ENCODE measurements around the gene GPR22.

GPR22 gene, protein sequence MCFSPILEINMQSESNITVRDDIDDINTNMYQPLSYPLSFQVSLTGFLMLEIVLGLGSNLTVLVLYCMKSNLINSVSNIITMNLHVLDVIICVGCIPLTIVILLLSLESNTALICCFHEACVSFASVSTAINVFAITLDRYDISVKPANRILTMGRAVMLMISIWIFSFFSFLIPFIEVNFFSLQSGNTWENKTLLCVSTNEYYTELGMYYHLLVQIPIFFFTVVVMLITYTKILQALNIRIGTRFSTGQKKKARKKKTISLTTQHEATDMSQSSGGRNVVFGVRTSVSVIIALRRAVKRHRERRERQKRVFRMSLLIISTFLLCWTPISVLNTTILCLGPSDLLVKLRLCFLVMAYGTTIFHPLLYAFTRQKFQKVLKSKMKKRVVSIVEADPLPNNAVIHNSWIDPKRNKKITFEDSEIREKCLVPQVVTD

DNA sequence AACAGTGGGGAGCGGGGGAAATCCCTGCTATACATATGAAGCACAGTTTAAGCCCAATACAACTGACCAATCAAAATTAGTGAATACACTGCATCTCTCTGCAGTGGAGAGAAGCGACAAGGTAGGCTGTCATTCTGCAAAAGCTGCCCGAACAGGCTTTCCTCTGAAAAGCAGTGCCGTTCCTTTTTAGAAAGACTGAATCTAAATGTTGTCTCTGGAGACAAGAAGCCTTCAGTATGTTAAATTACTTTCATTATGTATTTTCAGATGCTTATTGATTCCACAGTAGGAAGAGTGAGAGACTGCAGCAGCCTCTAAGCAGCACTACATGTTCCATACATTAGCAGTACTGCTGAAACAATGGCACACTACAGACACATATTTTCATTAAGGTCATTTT is at the start of gene GPR22:
Gene GPR22 (plus strand): TSS at position 129 of the 400 bp plus-strand sequence. CDS start 4,004 bp downstream, outside the sequence.
- DNase-seq (ENCODE audit: low spot score): no peak

DNA sequence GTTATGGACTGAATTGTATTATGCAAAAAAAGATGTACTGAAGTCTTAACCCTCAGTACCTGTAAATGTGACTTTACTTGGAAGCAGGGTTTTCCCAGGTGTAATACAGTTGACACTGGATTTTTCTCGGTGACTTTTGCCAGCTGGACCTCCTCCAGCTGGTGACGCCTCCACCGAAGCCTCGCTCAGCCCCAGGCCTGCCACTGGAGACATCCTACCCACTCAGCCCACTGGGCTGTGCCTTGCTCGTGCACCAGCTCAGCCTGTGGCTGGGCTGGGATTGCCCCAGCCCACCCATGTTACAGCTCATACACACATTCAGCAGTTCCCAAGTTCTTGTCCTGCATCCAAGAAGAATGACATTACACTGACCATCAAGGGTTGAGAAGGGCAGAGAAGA is 42.4 kb upstream of the GPR22 start:
- no peak for DNase-seq (ENCODE audit: low spot score)

DNA sequence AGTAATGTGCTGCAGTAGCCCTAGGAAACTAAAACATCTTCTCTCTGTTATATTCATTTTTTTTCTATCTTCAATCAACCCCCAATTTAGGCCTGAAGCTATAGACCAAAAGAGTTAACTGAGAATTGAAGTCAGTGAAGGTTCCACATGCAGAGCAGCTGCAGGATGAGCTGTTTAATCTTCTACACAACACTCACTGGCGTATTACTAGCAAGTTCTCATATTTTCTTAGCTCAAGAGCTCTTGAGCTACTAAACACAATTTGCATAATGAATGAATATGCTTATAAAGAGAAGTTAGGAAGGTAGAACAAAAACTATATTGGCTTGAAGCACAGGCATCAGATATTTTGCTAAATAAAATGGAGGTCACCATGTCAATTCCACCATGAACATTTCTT is 41.2 kb upstream of the GPR22 start:
- no peak for DNase-seq (ENCODE audit: low spot score)

DNA sequence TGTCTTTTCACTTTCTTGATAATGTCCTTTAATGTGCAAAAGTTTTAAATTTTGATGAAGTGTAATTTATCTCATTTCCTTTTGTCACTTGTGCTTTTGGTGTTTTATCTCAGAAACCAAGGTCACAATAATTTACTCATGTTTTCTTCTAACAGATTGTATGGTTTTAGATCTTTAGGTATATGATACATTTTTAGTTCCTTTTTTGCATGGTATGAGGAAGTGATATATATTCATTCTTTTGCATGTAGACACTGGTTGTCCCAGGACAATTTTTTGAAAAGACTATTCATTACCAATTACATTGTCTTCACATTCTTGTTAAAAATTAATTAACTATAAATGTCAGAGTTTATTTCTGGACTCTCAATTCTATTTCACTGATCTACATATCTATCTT is 39.8 kb upstream of the GPR22 start:
- DNase-seq (ENCODE audit: low spot score): no peak

DNA sequence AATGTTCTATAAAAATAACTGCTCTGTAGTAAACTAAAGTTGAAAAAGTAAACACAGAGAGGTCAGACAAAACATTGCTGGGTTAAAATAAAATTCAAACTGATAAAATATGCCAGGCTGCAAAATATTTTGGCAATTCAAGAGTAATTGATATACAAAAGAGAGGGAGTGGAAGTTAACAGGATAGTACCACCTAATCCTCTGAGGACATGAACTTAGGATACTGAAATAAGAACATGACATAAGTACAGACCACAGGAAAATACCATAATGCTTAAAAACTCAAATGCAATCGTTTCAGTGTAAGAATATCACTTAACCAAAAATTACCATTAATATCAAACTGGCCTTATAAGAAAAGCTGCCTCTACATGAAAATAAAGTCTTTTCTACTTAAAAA is 37.6 kb upstream of the GPR22 start:
- DNase-seq (ENCODE audit: low spot score): no peak

DNA sequence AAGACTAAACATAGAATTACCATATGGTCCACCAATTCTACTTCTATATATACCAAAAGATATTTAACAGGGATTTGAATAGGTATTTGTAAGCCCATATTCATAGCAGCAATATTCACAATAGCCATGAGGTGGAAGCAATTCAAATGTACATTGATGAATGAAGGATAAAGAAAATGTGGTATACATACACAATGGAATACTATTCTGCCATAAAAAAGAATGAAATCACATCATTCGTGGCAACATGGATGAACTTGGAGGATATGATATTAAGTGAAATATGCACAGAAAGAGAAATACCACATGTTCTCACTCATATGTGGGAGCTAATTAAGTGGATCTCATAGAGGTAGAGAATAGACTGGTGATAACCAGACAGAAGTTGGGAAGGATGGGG is 34.1 kb upstream of the GPR22 start:
- no peak for DNase-seq (ENCODE audit: low spot score)

DNA sequence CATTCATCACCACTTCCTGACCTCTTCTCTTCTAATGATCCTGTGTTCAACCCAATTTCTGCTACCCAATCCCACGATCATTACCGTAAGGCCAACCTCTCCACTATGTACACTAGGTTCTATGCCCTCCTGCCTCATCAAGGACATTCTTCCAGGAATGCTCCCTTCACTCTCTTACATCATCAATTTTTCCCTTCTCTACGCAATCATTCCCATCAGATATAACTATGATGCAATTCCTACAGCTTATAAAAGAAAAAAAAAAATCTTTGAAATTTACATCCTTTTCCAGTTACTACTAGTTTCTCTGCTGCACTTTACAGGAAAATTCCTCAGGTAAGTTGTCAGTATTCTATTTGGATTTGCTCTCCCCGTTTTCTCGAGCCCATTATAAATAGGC is 30.8 kb upstream of the GPR22 start:
- no peak for DNase-seq (ENCODE audit: low spot score)

DNA sequence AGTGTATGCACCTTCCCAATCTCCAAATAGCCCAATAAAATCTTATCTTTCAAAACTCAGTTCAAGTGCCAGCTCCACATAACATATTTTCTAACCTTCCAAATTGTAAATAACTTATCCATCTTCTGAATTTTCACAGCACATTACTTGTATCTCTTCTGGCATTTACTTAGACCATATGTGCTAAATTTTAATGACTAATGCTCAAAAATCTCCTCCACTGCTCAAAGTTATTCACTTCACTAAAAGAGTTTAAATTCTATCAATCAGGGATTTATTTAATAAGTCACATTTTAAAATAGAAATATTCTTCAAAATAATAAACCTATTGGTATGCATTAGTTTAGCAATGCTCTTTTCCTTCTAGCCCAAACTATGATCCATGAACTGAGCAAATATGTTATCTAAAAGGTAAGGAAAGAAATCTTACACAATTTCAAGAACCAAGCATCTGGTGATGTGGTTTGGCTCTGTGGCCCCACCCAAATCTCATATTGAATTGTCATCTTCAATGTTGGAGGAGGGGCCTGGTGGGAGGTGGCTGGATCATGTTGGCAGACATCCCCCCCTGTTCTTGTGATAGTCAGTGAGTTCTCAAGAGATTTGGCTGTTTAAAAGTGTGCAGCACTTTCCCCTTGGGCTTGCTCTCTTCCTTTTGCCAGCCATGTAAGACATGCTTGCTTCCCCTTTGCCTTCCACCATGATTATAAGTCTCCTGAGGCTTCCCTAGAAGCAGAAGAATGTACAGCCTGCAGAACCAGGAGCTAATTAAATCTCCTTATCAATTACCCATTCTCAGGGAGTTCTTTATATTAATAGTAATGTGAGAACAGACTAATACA is 28.1 kb upstream of the GPR22 start:
- peak; percentile 42 for DNase-seq (ENCODE audit: low spot score)

DNA sequence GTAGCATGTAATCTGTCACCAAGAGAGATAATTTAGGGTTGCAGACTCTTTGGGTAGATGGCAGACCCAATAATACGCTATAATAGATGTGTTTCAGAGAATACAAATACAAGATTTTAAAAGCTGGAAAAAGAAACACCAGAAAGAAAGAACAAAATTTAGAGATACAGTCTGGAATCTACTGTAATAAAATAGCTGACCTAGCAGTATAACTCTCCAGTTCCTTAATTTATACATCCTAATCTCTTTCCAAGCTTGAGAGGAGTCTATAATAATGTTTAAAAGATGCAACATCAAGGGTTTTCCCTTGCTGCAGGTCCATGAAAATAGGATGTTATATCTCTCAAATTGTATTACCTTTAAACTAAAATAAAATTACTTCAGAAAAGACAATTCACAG is 27.2 kb upstream of the GPR22 start:
- DNase-seq (ENCODE audit: low spot score): no peak

DNA sequence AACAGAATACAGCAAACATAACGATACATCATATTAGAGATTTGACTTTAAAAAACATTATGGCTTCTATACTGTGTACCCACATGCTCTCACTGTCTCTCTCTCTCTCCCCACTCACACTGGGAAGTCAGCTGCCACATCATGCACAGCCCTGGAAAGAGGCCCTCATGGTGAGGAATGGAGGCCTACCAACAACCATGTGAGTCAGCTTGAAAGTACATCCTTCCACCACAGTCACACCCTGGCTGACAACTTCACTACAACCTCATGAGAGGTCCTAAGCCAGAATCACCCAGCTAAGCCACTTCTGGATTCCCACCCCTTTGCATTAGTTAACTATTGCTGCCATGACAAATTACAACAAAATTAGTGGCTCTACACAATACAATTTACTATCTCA is 23.3 kb upstream of the GPR22 start:
- DNase-seq (ENCODE audit: low spot score): peak; percentile 65

DNA sequence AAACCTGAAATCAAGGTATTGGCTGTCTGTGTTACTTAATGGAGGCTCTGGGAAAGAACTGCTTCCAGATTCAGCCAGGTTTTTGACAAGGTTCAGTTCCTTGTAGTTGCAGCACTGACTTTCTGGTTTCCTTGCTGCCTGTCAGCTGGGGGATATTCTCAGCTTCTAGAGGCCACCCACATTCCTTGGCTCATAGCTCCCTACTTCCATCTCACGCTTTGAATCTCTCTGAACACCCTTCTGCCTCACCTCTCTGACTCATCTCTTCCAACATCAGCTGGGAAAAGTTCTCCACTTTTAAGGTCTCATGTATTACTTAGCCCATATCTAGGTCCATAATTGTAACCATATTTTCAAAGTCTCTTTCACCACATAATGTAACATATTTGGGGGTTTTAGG is 22.9 kb upstream of the GPR22 start:
- no peak for DNase-seq (ENCODE audit: low spot score)

DNA sequence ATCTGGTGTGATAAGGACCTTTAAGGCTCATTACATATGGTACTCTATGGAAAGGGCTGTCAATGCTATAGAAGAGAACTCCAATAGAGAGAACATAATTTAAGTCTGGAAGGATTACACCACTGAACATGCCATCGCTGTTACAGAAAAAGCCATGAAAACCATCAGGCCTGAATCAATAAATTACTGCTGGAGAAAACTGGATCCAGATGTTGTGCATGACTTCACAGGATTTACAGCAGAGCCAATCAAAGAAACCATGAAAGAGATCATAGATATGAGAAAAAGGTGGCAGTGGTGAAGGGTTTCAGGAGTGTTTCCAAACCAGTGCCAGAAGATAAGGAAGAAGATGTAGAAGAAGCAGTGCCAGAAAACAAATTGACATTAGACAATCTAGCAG is 18.9 kb upstream of the GPR22 start:
- DNase-seq (ENCODE audit: low spot score): no peak

DNA sequence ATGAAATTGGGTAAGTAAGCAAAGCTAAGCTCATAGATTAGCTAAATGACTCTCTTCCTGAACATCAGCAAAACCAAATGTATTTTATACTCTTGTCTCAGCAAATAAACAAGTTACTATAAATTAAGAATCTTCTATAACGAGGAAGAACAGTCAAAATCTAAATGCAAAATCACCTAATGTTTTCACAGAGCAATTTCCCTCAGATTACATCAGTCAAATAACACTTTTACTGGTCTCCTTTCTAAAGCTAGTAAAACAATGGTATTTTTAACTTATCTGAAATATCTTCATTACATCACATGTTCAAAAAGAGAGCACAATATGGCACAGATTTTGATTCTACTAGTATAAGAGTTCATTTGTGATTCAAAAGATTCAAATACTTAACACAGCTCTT is 16.5 kb upstream of the GPR22 start:
- DNase-seq (ENCODE audit: low spot score): no peak

DNA sequence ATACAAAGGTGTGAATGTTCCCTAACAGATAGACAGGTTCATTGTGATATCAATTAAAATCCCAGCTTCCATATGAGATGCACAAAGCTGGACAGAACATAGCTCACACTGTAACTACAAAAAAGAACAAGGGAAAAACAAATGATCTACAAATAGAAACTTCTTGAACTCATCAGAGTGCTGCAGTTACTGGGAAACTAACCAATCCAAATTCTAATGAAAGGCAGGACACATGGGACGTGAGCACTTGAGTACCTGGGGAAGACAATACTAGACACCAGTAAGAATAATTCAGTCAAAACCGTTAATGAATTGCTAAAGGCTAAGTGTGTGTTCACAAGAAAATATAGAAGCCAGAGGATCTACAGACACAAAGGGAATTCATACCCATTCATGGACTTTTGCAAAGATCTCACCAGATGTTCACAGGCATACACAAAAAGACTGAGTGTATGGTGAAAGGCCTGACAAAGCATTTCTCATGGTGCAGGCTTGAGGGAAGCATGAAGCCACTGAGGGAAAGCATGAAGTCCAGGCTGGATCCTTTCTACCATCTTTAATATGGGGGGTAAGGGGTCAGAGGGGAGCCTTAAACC is 7.8 kb upstream of the GPR22 start:
- DNase-seq (ENCODE audit: low spot score): no peak

DNA sequence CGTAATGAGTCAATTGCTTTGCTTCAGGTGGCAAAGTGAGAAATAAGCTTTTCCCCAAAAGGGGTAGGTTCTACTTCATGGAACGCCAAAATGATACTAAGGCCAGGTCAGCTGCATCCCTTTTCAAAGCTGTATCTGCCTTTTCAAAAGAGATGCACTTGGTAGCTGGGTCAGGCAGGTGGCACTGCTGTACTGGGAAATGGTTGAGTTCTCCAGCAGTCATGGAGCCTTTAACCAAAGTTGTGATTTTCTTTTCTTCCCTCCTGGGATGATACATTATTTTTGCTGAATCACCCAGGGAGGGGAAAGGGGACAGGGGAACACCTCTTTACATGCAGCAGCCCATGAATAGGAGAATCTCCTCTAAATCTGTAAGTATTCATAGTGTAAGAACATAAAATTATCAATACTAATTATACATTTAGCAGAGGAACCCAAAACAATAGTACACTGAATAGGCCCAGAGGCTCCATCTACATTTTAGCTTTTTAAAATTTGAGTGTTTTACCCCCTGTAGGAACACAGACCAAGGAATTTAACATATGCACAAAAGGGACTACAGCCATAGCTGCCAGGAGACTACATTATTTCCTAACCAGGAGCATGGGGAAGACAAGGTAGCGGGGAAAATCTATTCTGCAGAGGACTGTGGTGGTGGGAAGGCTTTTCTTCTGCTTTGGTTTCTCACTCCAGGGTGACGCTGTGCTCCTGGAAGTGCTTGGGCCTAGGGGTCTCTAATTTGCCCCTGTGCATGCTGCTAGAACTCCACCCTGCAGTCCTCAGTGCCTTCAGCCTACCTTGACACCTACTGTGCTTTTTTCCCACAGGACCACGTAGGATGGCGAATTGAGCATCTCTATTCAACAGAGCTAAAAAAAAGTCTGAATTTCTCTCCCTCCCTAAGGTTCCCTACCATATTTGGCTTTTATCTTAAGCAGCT is 6.4 kb upstream of the GPR22 start:
- DNase-seq (ENCODE audit: low spot score): peak; percentile 77

DNA sequence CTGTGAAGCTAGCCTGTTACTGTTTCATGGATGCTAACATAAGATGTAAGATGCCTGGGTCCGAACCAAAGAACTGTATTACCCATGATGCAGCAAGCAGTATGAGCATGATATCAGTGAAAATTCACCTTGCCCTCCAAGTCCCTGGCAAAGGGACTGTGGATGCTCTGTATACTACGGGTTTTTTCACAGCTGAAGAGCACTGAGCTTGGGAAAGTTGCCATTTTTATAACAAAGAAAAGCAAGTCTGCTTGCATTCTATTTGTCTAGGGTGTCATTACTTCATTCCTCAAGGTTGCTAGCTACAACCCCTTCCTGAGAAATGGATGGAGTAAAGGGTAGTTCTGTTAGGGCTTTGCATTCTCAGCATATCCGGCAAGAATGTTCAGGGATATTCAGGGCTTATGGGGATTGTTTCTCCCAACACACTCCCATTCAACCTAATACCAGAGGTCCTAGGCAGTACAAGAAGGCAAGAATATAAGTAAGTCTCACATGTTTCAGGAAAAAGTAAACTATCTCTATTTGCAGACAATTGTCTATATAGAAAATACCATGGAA is 5.1 kb upstream of the GPR22 start:
- DNase-seq (ENCODE audit: low spot score): no peak

DNA sequence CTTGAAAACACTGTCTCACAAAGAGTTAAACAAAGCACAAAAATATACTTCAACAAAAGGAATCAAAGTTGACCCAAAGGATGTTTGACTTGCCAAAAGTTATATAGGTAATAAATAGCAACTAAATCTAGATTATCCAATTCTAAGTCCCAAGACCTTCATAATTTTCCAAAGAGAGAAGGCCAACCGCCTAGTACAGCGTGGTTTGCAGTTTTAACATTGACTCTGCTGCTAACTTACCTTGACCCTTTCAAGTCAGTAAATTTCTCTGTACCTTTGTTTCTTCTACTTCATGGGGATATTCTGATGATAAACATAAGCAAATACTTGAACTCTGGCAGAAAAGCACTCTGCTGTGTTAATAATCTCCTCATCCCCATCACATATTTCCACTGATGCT is 1.9 kb upstream of the GPR22 start:
- DNase-seq (ENCODE audit: low spot score): no peak

DNA sequence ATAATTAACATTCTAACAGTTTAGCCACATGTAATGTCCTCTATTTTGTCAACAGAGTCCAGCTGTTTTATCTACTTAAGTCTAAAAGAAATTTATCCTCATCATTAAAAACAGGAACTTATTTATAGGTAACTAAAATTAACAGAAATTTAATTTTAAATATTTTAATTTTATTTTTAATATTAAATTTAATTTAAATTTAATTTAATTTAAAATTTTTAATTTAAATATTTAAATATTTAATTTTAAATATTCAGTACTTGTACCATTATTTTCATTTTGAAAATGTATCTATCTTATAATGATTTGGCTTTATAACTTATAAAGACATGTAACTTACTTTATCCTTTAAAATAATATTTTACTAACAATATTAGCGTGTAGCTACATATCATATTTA is 1.0 kb upstream of the GPR22 start:
- no peak for DNase-seq (ENCODE audit: low spot score)

DNA sequence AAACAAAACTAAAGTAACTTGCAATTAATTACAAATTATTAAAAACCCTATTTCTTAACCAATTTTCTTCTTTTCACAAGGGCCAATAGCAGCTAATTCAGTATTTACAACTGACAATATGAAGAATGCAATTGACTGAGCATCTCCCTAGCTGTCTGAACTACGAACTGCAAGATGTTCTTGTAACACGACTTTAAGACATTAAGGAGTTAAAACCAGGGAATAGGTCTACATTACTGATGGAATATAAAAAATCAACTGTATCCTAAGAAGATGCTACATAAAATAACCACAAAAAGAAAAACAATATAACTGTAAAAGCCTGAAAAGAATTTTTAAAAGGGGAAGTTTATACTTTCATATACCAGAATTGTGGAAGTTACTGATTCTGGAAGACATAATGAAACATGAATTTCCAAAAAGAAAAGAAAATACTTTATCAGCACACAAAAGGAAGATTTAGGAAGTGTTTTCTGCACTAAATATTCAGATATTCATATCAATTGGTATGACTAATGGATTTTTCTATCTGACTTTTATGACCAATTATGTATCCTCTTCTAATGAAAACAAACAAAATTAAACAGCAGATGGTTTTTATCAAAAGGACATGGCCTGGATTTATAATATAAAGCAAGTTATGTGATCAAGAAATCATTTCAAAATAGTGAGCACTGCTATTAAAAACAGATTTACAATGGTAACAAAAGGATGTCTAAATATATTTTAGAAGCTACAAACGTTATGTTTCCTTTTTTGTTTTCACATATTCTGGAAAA is 1.6 kb downstream of the GPR22 start:
- DNase-seq (ENCODE audit: low spot score): no peak

DNA sequence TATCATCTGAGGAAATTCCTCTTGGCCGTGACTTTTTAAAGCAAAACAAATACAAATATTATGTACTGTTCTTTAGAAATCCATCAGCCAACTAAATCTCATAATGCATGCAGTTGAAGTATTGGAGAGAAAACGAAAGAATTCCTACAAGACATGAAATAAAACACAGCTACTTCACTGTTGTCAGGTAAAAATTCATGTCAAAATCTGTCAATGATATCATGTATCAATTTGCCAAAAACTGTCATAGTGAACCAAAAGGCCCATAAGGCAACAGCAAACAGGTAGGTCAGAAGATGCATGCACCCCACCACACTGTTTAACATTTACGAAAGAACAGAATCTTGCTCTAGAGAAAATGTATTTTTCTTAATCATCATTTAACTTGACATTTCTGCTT is 2.3 kb downstream of the GPR22 start:
- no peak for DNase-seq (ENCODE audit: low spot score)

DNA sequence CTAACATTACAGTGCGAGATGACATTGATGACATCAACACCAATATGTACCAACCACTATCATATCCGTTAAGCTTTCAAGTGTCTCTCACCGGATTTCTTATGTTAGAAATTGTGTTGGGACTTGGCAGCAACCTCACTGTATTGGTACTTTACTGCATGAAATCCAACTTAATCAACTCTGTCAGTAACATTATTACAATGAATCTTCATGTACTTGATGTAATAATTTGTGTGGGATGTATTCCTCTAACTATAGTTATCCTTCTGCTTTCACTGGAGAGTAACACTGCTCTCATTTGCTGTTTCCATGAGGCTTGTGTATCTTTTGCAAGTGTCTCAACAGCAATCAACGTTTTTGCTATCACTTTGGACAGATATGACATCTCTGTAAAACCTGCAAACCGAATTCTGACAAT is 4.3 kb downstream of the GPR22 start:
- DNase-seq (ENCODE audit: low spot score): no peak
